Measurements from ENCODE around the gene CEBPG. TPM values are rescaled to one million over a fixed set of nuclear protein-coding genes. Genes with fewer than 3 reads are reported as not detected.

CEBPG gene
- total RNA-seq, 1 donor from 2014 or later, result 19.5 TPM

DNA sequence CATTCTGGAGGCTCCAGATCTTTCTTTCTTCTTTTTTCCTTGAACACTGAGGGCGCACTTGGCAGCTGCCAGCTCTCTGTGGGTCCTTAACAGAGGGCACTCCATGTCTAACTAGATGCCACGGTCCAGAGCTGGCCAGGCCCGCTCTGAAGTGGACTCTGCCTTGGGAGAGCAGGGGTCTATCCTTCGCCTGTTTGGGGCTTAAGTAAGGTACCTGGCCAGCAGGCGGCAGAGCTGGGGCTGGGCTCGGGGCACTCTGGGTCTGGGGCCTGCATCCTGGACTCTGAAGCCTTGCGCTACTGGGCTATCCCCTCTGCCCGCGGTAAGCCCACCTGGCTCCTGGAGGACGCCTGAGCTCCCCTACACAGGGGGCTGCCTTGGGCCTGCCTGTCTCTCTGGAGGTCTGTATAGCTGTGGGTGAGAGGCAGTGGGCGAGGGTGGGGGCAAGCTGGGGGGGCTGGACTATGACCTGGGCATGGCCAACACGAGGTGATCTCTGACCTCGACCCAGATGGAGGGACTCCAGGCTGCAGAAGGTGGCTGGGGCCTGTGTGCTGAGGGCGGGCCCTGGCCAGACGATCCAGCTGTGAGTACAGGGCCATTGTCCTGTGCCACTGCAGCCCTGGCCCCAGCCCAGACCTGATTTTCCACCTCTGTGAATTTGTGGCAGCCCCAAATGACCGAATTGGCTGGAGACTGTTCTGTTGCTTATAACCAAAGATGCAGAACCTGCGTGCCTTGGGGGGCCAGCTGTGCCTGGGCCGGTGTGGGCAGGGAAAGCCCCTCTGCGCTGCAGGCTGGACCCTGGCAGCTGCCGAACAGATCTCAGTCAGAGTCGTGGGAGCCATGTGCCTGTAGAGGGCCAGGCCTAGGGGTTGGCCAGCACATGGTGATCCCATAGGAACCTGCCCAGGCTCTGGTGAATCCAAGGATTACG lies 26.5 kb downstream of the CEBPG start:
- TF ChIP-seq, protein P1, sequence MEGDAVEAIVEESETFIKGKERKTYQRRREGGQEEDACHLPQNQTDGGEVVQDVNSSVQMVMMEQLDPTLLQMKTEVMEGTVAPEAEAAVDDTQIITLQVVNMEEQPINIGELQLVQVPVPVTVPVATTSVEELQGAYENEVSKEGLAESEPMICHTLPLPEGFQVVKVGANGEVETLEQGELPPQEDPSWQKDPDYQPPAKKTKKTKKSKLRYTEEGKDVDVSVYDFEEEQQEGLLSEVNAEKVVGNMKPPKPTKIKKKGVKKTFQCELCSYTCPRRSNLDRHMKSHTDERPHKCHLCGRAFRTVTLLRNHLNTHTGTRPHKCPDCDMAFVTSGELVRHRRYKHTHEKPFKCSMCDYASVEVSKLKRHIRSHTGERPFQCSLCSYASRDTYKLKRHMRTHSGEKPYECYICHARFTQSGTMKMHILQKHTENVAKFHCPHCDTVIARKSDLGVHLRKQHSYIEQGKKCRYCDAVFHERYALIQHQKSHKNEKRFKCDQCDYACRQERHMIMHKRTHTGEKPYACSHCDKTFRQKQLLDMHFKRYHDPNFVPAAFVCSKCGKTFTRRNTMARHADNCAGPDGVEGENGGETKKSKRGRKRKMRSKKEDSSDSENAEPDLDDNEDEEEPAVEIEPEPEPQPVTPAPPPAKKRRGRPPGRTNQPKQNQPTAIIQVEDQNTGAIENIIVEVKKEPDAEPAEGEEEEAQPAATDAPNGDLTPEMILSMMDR (IDR thresholded peaks at IDR 0.05; ENCODE audit: unreplicated experiment), result no peak
- Mint-ChIP-seq H3K4me1 (peaks cover 5% of the 10 kb centered on the region), H3K9me3 (no peaks in the 10 kb centered on the region), H3K4me3 (no peak overlapping the region), H3K36me3 (no peaks in the 10 kb centered on the region), H3K27me3 (ENCODE audit: low read depth) (no peaks in the 10 kb centered on the region), H3K27ac (no peak overlapping the region)
- DNase-seq (ENCODE audit: low spot score in 2 of 2, unreplicated experiment in 2 of 2), result no peak

DNA sequence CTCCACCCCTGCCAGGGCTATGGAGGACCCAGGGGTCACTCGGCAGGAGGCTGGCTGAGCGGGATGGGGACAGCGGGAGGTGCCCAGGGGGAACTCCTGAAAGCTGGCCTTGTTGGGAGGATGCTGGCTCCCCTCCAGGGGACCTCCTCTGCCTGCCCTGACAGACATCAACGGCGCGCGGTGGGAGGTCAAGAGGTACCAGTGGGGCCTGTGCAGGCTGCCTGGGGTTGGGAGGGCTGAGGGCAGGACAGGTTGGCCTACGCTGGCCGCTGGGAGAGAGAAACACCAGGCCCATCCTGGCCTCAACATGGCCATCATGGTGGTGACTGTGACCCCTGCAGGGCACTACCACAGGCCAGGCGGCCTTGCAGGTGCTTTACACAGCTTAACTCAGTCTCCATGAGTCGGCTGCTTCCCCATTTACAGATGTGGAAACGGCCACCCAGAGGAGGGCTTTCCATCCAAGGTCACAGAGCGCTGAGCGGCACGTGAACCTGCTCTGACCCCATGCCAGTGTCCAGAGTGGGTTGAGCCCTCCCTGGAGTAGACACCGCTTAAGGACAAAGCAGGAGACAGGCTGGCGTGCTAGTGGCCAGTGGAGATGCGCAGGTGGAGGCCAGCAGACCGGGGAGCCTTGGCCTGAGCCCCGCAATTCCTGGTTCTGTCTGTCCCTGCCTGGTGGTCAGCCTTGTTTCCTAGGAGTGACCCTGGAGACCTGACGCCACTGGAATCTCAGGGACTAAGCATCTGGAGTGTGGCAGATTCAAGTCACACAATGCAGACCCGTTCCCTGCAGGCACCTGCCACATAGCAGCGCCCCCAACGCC lies 27.6 kb downstream of the CEBPG start:
- Mint-ChIP-seq H3K4me1 (peaks cover 5% of the 10 kb centered on the region), H3K36me3 (no peaks in the 10 kb centered on the region), H3K9me3 (no peaks in the 10 kb centered on the region), H3K27ac (no peak overlapping the region), H3K27me3 (ENCODE audit: low read depth) (no peaks in the 10 kb centered on the region), H3K4me3 (no peak overlapping the region)
- peak in 1 of 2 experiments; percentile 16 for DNase-seq (ENCODE audit: low spot score in 2 of 2, unreplicated experiment in 2 of 2)
- TF ChIP-seq, protein P1 (IDR thresholded peaks at IDR 0.05; ENCODE audit: unreplicated experiment), result no peak

DNA sequence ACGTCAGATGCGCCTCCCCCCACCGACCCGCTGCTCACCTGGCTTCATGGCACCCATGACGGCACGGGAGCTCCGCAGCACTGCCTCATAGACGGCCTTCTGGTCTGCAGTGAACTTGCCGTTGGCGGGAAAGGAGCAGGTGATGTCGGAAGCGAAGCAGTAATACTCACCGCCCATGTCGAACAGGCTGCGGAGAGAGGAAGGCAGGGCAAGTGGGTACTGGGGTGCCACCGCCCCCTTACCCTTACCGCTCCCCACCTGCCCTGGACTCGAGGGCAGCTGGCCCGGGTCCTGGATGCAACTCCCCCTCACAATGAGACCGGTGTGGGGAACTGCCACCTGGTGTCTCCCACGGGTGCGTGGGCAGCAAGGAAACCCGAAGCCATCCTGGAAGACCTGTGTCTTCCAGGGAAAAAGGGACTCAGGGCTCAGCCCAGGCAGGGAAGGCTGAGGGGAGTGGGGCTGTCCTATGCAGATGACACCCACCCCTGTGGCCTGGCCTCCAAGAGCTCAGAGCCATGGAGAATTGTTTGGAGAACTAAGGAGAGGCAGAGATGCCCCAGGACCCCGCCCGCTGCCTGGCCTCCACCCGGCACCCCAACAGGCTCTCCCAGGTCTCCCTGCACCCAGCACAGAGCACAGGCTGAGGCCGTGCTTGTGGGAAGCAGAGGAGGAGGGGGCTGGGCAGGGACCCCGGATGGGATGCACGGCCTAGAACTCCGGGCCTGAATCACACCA lies 28.3 kb downstream of the CEBPG start:
- Mint-ChIP-seq H3K27me3 (ENCODE audit: low read depth) (no peaks in the 10 kb centered on the region), H3K4me3 (no peak overlapping the region), H3K36me3 (no peaks in the 10 kb centered on the region), H3K4me1 (peaks cover 5% of the 10 kb centered on the region), H3K27ac (no peak overlapping the region), H3K9me3 (no peaks in the 10 kb centered on the region)
- peak in 1 of 2 experiments; percentile 12 for DNase-seq (ENCODE audit: low spot score in 2 of 2, unreplicated experiment in 2 of 2)
- TF ChIP-seq, protein P1 (IDR thresholded peaks at IDR 0.05; ENCODE audit: unreplicated experiment), result no peak

DNA sequence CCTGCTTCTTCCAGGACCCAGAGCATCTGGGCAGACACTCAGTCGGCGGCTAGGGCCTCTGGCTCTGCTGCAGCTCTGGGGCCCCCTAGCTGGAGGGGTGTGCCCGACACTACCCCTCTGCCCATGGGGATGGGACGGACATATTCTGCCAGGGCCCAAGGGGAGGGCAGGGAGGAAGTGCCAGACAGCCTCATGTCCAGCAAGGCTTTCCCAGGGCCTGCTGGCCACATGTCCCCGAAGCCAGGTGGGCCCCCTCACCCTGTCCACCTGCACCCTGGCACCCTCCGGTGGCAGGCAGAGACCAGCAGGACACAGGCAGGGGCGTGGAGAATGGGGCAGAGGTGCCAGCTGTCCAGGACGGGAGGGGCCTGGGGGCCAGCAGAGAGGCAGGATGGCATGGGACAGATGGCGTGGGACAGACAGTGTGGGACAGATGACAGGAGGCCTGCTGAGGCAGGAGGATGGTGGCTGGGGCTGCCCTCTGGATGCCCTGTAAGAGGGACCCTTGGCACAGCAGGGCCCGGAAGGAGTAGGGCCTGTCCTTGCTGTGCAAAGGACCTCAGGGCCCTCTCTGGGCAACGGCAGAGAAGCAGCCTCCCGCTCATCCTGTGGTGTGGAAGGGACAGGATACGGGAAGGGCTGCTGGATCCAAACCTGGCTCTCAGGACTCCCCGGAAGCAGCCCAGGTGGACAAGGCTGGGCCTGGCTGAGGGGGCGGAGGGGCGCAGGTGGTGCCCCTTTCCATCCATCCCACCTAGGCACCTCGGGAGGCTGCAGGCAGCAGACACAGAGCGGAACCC lies 29.1 kb downstream of the CEBPG start:
- H3K27ac Mint-ChIP-seq, result no peak overlapping the region
- peaks cover 5% of the 10 kb centered on the region for H3K4me1 Mint-ChIP-seq
- no peak overlapping the region for H3K4me3 Mint-ChIP-seq
- no peaks in the 10 kb centered on the region for H3K27me3 Mint-ChIP-seq (ENCODE audit: low read depth)
- no peaks in the 10 kb centered on the region for H3K9me3 Mint-ChIP-seq
- TF ChIP-seq, protein P1 (IDR thresholded peaks at IDR 0.05; ENCODE audit: unreplicated experiment), result no peak
- DNase-seq (ENCODE audit: low spot score in 2 of 2, unreplicated experiment in 2 of 2), result no peak
- no peaks in the 10 kb centered on the region for H3K36me3 Mint-ChIP-seq
